K562 (cell line): ENCODE measurements around the gene THADA. TPM values are rescaled to one million over a fixed set of nuclear protein-coding genes. Genes with fewer than 3 reads are reported as not detected.

Experiments used
- COPS2 ChIP-seq: fragments of 450-650 bp; conservative IDR thresholded peaks from 2 replicates; pipeline ENCODE4 v1.6.1; 2016; ENCODE audit warnings: mild to moderate bottlenecking, moderate library complexity
- CTBP1 ChIP-seq: fragments of 450-650 bp; IDR thresholded peaks from 2 replicates; pipeline ENCODE4 v1.6.1; 2016; ENCODE audit warnings: borderline replicate concordance
- E2F5 ChIP-seq: sonication (generic); formaldehyde crosslinking; IDR thresholded peaks from 2 replicates; pipeline ENCODE4 v1.8.0; 2022; ENCODE audit warnings: mild to moderate bottlenecking, missing genetic modification reagents
- EP300 ChIP-seq: IDR thresholded peaks from 2 replicates; pipeline ENCODE4 v1.6.1; 2012; ENCODE audit warnings: low read length, improper control_type of control experiment
- FOSL1 ChIP-seq: fragments of 200-800 bp; sonication (Bioruptor generic); conservative IDR thresholded peaks from 2 replicates; pipeline ENCODE4 v1.6.1; 2016; ENCODE audit warnings: missing genetic modification characterization, missing compliant biosample characterization
- NRF1 ChIP-seq, 2 experiments: fragments of 450-650 bp; IDR thresholded peaks in 1 of 2; conservative IDR thresholded peaks in 1 of 2; 2 replicates each; pipeline ENCODE4 v1.6.1; 2014; ENCODE audit warnings: mild to moderate bottlenecking in 2 of 2
- POLR3A ChIP-seq: IDR thresholded peaks from 2 replicates; pipeline ENCODE4 v1.6.1; 2011; ENCODE audit warnings: borderline replicate concordance, mild to moderate bottlenecking, moderate library complexity; ENCODE audit not compliant: insufficient read length, insufficient read depth; ENCODE audit errors: extremely low read depth
- SREBF1 ChIP-seq: fragments of 150-350 bp; IDR thresholded peaks from 2 replicates; pipeline ENCODE4 v1.6.1; 2014; ENCODE audit warnings: antibody characterized with exemption, low read depth, low read length, borderline replicate concordance
- ZNF239 ChIP-seq: fragments of 250-450 bp; sonication (Bioruptor Pico); IDR thresholded peaks from 2 replicates; pipeline ENCODE4 v1.4.0; 2020; ENCODE audit warnings: mild to moderate bottlenecking
- ZNF592 ChIP-seq: fragments of 450-650 bp; IDR thresholded peaks from 2 replicates; pipeline ENCODE4 v1.6.1; 2017; ENCODE audit warnings: antibody characterized with exemption, mild to moderate bottlenecking
- ZNF740 ChIP-seq, 3 experiments: fragments of 200-800 bp in 1 of 3; sonication (Bioruptor generic) in 1 of 3; sonication (generic) in 1 of 3; formaldehyde crosslinking in 1 of 3; IDR thresholded peaks; 2 replicates each; pipeline versions ENCODE4 v1.6.1 to v1.8.0; 2016 to 2022; ENCODE audit warnings: mild to moderate bottlenecking in 2 of 3, missing compliant biosample characterization in 2 of 3, missing genetic modification characterization in 2 of 3, missing genetic modification reagents in 1 of 3
- ZNF766 ChIP-seq: fragments of 200-800 bp; sonication (Bioruptor generic); conservative IDR thresholded peaks from 2 replicates; pipeline ENCODE4 v1.6.1; 2016; ENCODE audit warnings: missing genetic modification characterization, missing compliant biosample characterization
- ZNF79 ChIP-seq: fragments of 250-450 bp; sonication (Bioruptor Pico); IDR thresholded peaks from 2 replicates; pipeline ENCODE4 v1.4.0; 2020; ENCODE audit warnings: low read depth, mild to moderate bottlenecking, moderate library complexity
- polyA plus RNA-seq, 8 experiments: library from polyadenylated mRNA; depleted of rRNA in 4 of 8; stranded (reverse) in 5 of 8; unstranded in 3 of 8; fragments of >200 nt; fragmentation: Nextera tagmentation in 2 of 8; fragmentation: Illumina TruSeq in 1 of 8; extraction: Ambion mirVana in 2 of 8; extraction: Trizol in 1 of 8; gene quantifications; 2 replicates each; pipeline versions ENCODE4 v1.2.1 to v1.2.3, GENCODE V29; 2011 to 2014; ENCODE audit warnings: inconsistent platforms in 1 of 8, missing spikeins in 1 of 8
- total RNA-seq, 7 experiments: library from RNA; depleted of rRNA in 6 of 7; stranded (reverse); fragments of >200 nt in 6 of 7; fragmentation: Illumina TruSeq in 2 of 7; extraction: Trizol in 2 of 7; gene quantifications; 2 replicates each; pipeline versions ENCODE4 v1.2.1 to v1.2.3, GENCODE V29; 2011 to 2021; ENCODE audit warnings: low replicate concordance in 1 of 7
- TF ChIP-seq, protein P1 (sequence below): fragments of 200-800 bp; sonication (Bioruptor generic); IDR thresholded peaks from 2 replicates; pipeline ENCODE4 v1.6.1; 2016; ENCODE audit warnings: missing genetic modification characterization, missing compliant biosample characterization
- TF ChIP-seq, protein P2 (sequence below), 2 experiments: fragments of 250-450 bp in 1 of 2; fragments of 450-650 bp in 1 of 2; sonication (Bioruptor Pico) in 1 of 2; IDR thresholded peaks; 2 replicates each; pipeline versions ENCODE4 v1.6.1 to v1.8.0; 2016 to 2021; ENCODE audit warnings: mild to moderate bottlenecking in 2 of 2, moderate library complexity in 2 of 2, missing compliant biosample characterization in 1 of 2, missing genetic modification characterization in 1 of 2

Gene THADA
- total and polyA plus RNA-seq, 9 of the 15 experiments (the other 6 are each of a cell fraction or from before 2014, with no cell fraction given): 17.8 to 34.7 (median 31.9) TPM

DNA sequence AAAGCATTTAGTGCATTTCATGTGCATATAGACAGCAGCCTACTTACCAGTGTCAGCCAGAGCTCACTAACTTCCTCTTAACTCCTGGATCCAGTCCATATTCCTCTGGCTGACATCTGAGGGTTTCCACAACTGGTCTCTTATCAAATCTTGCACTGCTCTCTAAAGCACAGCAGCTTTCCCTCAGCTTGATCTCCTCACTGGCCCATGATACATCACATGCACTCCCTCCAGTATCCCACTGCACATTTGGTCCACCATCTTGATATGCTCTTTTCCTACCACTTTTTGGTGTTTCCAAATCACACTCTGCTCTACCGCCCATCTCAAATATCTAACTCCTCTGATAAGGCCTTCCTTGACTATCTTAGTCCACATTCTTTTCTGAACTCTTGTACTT lies 264.4 kb downstream of the THADA start (continued):
- TF ChIP-seq ZNF740 (CRISPR knock-in tag; IDR thresholded peaks at IDR 0.05) (no peak), ZNF740 (tag; IDR thresholded peaks at IDR 0.05) (no peak), E2F5 (CRISPR knock-in tag) (no peak), POLR3A (no peak), ZNF239 (peak; percentile 79), ZNF592 (peak; percentile 22; the same call in 1 of the 2 replicates), SREBF1 (no peak), FOSL1 (tag) (peak; percentile 64), ZNF79 (CRISPR knock-in tag) (peak; percentile 56; the same call in 1 of the 2 replicates), COPS2 (no peak), ZNF766 (CRISPR knock-in tag) (0 out of 2 replicates have a peak, but pooled peaks have one; percentile 57), CTBP1 (peak; percentile 98), NRF1 (conservative IDR thresholded peaks at IDR 0.05 in 1 of 2, IDR thresholded peaks at IDR 0.05 in 1 of 2) (peak; percentile 12 to 14; a peak in 1 of 4 replicates), EP300 (peak; percentile 46)
- TF ChIP-seq, protein P1, sequence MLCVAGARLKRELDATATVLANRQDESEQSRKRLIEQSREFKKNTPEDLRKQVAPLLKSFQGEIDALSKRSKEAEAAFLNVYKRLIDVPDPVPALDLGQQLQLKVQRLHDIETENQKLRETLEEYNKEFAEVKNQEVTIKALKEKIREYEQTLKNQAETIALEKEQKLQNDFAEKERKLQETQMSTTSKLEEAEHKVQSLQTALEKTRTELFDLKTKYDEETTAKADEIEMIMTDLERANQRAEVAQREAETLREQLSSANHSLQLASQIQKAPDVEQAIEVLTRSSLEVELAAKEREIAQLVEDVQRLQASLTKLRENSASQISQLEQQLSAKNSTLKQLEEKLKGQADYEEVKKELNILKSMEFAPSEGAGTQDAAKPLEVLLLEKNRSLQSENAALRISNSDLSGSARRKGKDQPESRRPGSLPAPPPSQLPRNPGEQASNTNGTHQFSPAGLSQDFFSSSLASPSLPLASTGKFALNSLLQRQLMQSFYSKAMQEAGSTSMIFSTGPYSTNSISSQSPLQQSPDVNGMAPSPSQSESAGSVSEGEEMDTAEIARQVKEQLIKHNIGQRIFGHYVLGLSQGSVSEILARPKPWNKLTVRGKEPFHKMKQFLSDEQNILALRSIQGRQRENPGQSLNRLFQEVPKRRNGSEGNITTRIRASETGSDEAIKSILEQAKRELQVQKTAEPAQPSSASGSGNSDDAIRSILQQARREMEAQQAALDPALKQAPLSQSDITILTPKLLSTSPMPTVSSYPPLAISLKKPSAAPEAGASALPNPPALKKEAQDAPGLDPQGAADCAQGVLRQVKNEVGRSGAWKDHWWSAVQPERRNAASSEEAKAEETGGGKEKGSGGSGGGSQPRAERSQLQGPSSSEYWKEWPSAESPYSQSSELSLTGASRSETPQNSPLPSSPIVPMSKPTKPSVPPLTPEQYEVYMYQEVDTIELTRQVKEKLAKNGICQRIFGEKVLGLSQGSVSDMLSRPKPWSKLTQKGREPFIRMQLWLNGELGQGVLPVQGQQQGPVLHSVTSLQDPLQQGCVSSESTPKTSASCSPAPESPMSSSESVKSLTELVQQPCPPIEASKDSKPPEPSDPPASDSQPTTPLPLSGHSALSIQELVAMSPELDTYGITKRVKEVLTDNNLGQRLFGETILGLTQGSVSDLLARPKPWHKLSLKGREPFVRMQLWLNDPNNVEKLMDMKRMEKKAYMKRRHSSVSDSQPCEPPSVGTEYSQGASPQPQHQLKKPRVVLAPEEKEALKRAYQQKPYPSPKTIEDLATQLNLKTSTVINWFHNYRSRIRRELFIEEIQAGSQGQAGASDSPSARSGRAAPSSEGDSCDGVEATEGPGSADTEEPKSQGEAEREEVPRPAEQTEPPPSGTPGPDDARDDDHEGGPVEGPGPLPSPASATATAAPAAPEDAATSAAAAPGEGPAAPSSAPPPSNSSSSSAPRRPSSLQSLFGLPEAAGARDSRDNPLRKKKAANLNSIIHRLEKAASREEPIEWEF (CRISPR knock-in tag): no peak
- TF ChIP-seq, protein P2, sequence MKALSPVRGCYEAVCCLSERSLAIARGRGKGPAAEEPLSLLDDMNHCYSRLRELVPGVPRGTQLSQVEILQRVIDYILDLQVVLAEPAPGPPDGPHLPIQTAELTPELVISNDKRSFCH (CRISPR knock-in tag; IDR thresholded peaks at IDR 0.05): no peak
- TF ChIP-seq, protein P2 (tag; IDR thresholded peaks at IDR 0.05): no peak
